KMS-11 (cell line): Measurements from ENCODE around the gene NPY2R.

Experiments used
- H2AFZ ChIP-seq: fragments of 200-600 bp; sonication (generic); 2 replicates; pipeline ENCODE4 v1.6.1; 2016; ENCODE audit warnings: antibody characterized with exemption, mixed run types, low read depth
- H3K27ac ChIP-seq: fragments of 200-600 bp; sonication (generic); 2 replicates; pipeline ENCODE4 v1.6.1; 2016; ENCODE audit warnings: mild to moderate bottlenecking, mixed run types
- H3K27me3 ChIP-seq: fragments of 200-600 bp; sonication (generic); 2 replicates; pipeline ENCODE4 v1.6.1; 2017; ENCODE audit warnings: mild to moderate bottlenecking, low read depth, mixed run types, moderate library complexity; ENCODE audit not compliant: insufficient read depth
- H3K36me3 ChIP-seq: fragments of 200-600 bp; sonication (generic); 2 replicates; pipeline ENCODE4 v1.6.1; 2017; ENCODE audit warnings: mild to moderate bottlenecking, mixed run types; ENCODE audit not compliant: insufficient read depth
- H3K4me1 ChIP-seq: fragments of 200-600 bp; sonication (generic); 2 replicates; pipeline ENCODE4 v1.6.1; 2016; ENCODE audit warnings: mild to moderate bottlenecking, low read depth, mixed run types; ENCODE audit not compliant: poor library complexity, severe bottlenecking
- H3K4me2 ChIP-seq: fragments of 200-600 bp; sonication (generic); 2 replicates; pipeline ENCODE4 v1.7.0; 2016; ENCODE audit warnings: mild to moderate bottlenecking, mixed run types
- H3K4me3 ChIP-seq: fragments of 200-600 bp; sonication (generic); IDR thresholded peaks from 2 replicates; pipeline ENCODE4 v1.6.1; 2017; ENCODE audit warnings: low read depth, low read length, mixed read lengths; ENCODE audit not compliant: insufficient read depth
- H3K79me2 ChIP-seq: fragments of 200-600 bp; sonication (generic); 2 replicates; pipeline ENCODE4 v1.6.1; 2016; ENCODE audit warnings: low read depth, mixed run types; ENCODE audit not compliant: insufficient read depth
- H3K9ac ChIP-seq: fragments of 200-600 bp; sonication (generic); 2 replicates; pipeline ENCODE4 v1.6.1; 2016; ENCODE audit warnings: mild to moderate bottlenecking, mixed run types
- H4K20me1 ChIP-seq: fragments of 200-600 bp; sonication (generic); 2 replicates; pipeline ENCODE4 v1.6.1; 2016; ENCODE audit warnings: mild to moderate bottlenecking, mixed run types; ENCODE audit not compliant: insufficient read depth
- CTCF ChIP-seq: fragments of 200-600 bp; sonication (generic); conservative IDR thresholded peaks from 2 replicates; pipeline ENCODE4 v1.6.1; 2017; ENCODE audit warnings: low read depth, mild to moderate bottlenecking, antibody characterized with exemption, low read length, moderate library complexity, mixed read lengths

NPY2R gene

GRCh38 chr4:155265113-155265512 is 56.7 kb downstream of the NPY2R start:
- no peak for TF ChIP-seq CTCF
- H3K9ac ChIP-seq, result no peak overlapping the region
- H3K4me1 ChIP-seq, result no peaks in the 10 kb centered on the region
- no peak overlapping the region for H3K4me3 ChIP-seq
- H3K27ac ChIP-seq, result no peak overlapping the region
- H4K20me1 ChIP-seq, result no peaks in the 10 kb centered on the region
- no peak overlapping the region for H3K4me2 ChIP-seq
- no peak overlapping the region for H2AFZ ChIP-seq
- H3K27me3 ChIP-seq, result no peaks in the 10 kb centered on the region
- H3K36me3 ChIP-seq, result no peaks in the 10 kb centered on the region
- H3K79me2 ChIP-seq, result no peaks in the 10 kb centered on the region
